Right hindlimb (tissue), 1 donor: ENCODE measurements around the gene CST3.
A peak's percentile ranks its signal among the peaks of the same experiment; 100 is the strongest.
"Not testable (repeated sequence)": the region's sequence is repeated elsewhere in the genome, so short reads cannot be mapped to it uniquely, and the experiment has no call there.

Experiments used
- DNase-seq: peaks from one replicate; pipeline ENCODE4 v3.0.0-alpha.2; 2018

The CST3 gene

GRCh38 chr20:23627501-23627900, 10.3 kb downstream of the CST3 start:
- DNase-seq: no peak

GRCh38 chr20:23626040-23626620, 11.6 kb downstream of the CST3 start:
- no peak for DNase-seq

DNA sequence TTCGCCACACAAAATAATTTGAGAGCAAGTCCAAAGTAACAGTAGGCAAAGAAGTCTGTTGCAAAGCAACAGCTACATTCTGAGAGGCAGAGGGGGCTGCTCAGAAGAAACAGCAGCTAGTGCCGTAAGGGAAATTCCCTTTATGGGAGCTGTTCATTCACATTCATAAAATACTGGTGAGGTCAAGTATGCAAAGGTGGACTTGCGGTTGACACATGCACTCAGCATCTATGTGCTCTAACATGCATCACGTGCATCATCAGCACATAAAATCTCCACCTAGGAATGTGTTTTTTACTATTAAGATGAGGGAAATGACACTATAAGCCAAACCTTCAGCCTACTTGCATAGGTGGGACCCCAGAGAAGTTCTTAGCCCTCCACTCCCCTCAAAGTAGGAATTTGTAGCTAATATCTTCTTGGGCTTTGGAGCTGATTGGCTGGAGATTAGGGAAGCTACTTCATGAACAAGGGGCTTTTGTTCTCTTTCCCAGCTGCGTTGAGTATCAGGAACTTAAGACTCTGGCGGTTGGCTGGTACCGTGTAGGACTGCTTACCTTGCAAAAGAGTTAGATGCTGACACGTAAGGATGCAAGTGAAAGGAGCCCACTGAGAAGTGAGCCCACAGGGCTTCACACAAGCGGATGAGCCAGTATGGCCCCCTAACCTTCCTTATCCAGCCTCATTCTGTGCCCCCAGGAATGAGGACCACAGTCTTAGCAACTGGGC, 12.4 kb downstream of the CST3 start:
- no peak for DNase-seq

GRCh38 chr20:23624324-23624691, 13.4 kb downstream of the CST3 start:
- DNase-seq: no peak

GRCh38 chr20:23623666-23624323, 14.0 kb downstream of the CST3 start:
- DNase-seq: no peak

DNA sequence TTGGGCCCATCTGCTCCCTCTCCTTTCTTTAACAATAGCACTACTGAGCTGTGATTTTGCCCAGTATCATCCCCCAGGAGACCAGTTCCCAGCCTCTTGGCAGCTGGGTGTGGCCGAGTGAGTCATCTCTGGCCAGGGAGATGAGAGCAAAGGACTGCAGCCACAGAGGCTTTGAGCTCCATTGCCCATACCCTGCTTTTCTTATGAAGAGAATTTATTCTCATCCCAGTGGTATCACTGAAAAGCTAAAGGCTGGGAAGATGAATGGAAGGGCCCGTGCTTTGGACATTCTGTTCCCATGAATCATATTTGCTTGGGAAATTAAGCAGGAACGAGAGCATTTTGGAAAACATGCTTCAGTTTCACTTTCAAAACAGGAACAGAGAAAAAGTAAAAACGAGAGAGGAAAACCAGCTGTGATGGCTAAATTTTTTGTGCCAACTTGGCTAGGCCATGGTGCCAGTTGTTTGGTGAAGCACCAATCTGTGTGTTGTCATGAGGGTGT, 14.9 kb downstream of the CST3 start:
- DNase-seq: no peak

GRCh38 chr20:23622401-23622800, 15.4 kb downstream of the CST3 start:
- DNase-seq: not testable (repeated sequence)

GRCh38 chr20:23620670-23621386, 16.9 kb downstream of the CST3 start:
- not testable (repeated sequence) for DNase-seq

DNA sequence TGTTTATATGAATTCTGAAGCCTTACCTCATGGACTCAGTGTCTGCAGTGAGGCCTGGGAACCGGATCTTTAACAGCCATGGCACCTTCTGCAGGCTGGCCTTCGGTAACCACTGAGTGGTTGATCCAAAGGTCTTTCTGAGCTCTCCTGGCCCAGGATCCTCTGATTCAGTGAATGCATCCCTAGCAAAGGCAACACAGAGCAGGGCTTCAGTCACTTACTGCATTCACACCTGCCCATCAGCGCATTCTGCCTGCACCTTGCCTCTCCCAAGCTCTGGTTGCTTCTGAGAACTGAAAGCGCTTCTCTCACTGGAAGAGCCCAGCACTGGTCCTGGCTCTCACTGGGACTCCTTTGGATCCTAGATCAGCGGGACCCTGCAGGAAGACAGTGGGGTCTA, 23.6 kb downstream of the CST3 start:
- DNase-seq: no peak

DNA sequence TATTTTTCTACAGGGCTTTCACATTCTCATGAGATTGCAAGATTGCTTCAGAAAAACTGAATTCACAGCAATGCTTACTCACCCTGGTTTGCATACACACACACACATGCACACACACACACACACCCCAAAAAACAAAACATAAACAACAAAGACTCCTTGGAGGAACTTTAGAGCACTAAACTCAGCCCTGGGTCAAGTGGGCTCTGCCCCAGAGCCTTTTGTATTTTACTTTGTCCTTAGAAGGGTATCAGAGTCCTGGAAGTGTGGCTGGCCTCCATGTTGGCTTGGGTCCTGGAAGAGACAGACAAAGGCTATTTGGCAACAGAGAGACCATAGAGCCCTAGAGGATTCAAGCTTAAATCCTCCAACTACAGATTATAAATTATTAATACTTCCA, 24.1 kb downstream of the CST3 start:
- DNase-seq: no peak

- no peak for DNase-seq
These were observed 25.4 kb downstream of the CST3 start for GRCh38 chr20:23612396-23612795.

GRCh38 chr20:23609486-23610109, 28.2 kb downstream of the CST3 start:
- DNase-seq: no peak

DNA sequence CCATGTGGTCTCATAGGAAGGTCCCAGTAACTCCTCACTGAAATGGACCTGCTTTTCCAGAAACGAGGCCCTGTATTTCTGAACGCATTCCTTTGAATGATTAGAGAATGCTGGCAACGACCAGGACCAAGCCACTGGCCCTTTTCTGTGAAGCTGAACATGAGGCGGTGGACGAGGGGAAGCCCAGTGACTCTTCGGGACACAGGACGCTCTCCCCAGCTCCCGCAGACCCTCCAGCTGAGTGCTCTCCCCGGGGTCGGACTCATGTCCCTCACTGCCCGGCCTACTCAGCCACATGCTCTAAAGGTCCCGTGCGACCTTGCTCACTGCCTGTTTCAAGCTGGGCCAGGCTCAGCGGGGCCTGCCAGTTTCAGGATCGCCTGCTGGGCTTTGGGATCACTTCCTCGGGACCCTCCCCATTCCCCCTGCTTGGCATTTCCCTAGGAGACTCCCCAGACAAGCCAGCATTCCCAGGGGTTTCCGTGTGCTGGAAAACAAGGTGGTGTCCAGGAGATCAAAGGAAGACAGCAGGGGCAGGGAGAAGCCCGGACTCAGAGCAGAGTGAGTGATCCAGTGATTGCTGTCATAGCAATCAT, 29.4 kb downstream of the CST3 start:
- DNase-seq: no peak

DNA sequence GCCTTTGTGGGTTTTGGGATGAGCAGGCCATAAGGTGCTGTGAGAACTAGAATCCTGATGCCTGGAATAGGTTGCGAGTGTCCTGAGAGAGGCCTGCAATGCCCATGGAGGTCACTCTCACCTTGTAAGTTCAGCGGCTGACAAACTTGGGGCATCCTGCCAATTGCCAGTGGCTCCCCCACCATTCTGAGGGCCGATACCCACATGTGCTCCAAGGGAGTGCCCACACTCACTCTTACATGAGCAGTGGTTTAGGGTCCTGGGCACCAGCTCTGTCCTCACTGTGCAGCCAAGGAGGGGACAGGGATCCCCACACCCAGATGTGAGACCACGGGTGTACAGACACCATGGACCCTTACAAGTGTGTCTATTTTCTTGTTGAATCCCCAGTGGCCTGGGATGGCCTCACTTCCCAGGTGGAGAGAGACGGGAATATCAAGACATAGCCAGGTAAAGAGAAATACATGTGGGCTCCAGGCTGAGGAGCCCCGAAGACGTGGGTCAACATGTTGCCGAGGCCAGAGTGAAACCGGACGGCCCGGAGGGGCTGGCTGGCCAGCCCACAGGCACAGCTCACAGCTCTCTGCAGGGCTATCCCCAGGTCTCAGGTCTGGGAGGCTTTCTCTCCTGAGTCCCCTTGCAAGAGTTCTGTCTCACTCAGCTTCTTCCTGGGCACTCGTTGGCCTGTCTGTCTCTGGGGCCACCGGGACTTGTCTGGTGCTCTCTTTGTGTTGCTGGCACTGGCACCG, 30.1 kb downstream of the CST3 start:
- no peak for DNase-seq

GRCh38 chr20:23606652-23607049, 31.1 kb downstream of the CST3 start:
- peak; percentile 84 for DNase-seq

- no peak for DNase-seq
These were observed 31.7 kb downstream of the CST3 start, which contains the start of gene CST9 for GRCh38 chr20:23605867-23606651. CST9 (minus strand) TSS chr20:23605917; CDS start chr20:23605864, 53 bp downstream.

GRCh38 chr20:23604306-23604705, 33.4 kb downstream of the CST3 start:
- DNase-seq: no peak

DNA sequence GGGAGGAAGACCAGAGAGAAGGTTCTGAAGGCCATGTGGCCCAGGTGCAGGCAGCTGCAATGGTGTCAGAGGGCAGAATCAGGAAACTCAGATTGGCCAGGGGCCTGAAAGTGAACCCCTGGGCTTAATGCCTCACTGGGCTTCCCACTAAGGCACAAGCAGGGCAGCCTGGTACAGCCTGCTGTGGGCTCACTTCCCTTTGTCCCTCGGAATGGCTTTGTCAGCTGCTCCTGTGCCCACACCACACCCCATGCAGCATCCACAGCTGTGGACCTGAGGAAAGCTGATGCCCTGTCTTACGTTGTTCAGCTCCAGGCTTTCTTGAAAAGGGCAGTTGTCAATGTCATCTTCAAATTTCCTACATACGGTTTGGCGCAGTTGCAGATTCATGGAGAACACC, 34.4 kb downstream of the CST3 start:
- DNase-seq: no peak

DNA sequence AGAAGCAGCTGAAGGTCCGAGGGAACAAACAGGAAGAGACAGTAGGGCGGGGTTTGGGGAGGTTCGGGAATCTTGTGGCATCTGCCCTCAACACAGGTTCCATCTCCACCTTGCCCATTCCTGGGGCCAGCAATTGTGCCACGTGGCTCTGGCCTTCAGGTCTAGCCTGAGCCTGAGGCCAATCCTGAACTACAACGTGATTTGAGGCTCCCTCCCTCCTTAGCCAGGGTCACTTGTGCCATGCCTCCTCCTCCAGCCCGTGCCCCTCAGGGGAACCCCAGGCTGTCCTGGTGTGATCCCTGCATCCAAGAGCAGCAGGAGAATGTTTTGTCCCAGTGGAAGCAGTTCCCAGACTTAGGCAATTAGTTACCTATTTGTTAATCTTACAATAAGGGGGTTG, 35.1 kb downstream of the CST3 start:
- no peak for DNase-seq

DNA sequence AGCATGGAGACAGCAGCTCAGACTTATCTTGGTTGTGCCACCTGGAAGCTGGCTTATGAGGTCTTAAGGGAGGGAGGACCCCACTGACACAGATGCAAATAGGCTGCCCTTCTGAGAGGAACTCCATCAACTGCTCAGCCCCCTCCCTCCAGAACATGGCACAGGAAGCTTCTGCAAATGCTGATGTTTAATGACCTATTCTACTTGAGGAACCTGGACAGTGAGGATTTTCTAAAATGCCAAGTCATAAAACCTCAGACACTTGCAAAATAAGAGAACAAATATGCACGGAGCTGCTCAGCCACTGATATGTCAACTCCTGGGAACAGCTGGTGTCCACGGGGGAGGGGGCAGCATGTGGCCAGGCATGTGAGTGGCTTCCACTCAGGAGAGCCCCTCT, 35.5 kb downstream of the CST3 start:
- no peak for DNase-seq

GRCh38 chr20:23601715-23602114, 36.0 kb downstream of the CST3 start:
- no peak for DNase-seq
